SJSA1 (cell line): ENCODE measurements around the gene OTOGL. TPM values are rescaled to one million over a fixed set of nuclear protein-coding genes. Genes with fewer than 3 reads are reported as not detected.
A peak's percentile ranks its signal among the peaks of the same experiment; 100 is the strongest.
"Not testable (repeated sequence)": the region's sequence is repeated elsewhere in the genome, so short reads cannot be mapped to it uniquely, and the experiment has no call there.

Experiments
- DNase-seq, 2 experiments: peaks; one replicate each; pipeline ENCODE4 v3.0.0-alpha.2; 2015 to 2020; ENCODE audit warnings: low spot score in 2 of 2, low read depth in 1 of 2
- H3K27ac ChIP-seq: fragments of 250-450 bp; sonication (Bioruptor Pico); 2 replicates; pipeline ENCODE4 v1.5.1; 2020; ENCODE audit warnings: mild to moderate bottlenecking, moderate library complexity
- H3K27me3 ChIP-seq: fragments of 250-450 bp; sonication (Bioruptor Pico); replicated peaks from 2 replicates; pipeline ENCODE4 v1.5.1; 2020; ENCODE audit warnings: mild to moderate bottlenecking, moderate library complexity
- H3K36me3 ChIP-seq: fragments of 250-450 bp; sonication (Bioruptor Pico); 2 replicates; pipeline ENCODE4 v1.5.1; 2020; ENCODE audit warnings: mild to moderate bottlenecking
- H3K4me1 ChIP-seq: fragments of 250-450 bp; sonication (Bioruptor Pico); replicated peaks from 2 replicates; pipeline ENCODE4 v1.6.1; 2021; ENCODE audit warnings: mild to moderate bottlenecking
- H3K4me3 ChIP-seq: fragments of 250-450 bp; sonication (Bioruptor Pico); 2 replicates; pipeline ENCODE4 v1.5.1; 2020; ENCODE audit warnings: mild to moderate bottlenecking
- H3K9me3 ChIP-seq: fragments of 250-450 bp; sonication (Bioruptor Pico); replicated peaks from 2 replicates; pipeline ENCODE4 v1.5.1; 2020; ENCODE audit warnings: mild to moderate bottlenecking
- total RNA-seq: library from RNA; depleted of rRNA; stranded (reverse); fragments of >200 nt; shearing (Covaris generic); gene quantifications from 2 replicates; pipeline ENCODE4 v1.2.3, GENCODE V29; 2014

Gene OTOGL
- total RNA-seq, 1 experiment from 2014 or later: 0.08 TPM

GRCh38 chr12:80201908-80202307 lies 102.6 kb downstream of the OTOGL start:
- Histone ChIP-seq H3K36me3 (no peaks in the 10 kb centered on the region), H3K27ac (no peak overlapping the region), H3K27me3 (no peaks in the 10 kb centered on the region), H3K4me3 (no peak overlapping the region), H3K4me1 (no peaks in the 10 kb centered on the region), H3K9me3 (no peaks in the 10 kb centered on the region)
- no peak for DNase-seq

GRCh38 chr12:80205960-80206359 lies 106.6 kb downstream of the OTOGL start:
- Histone ChIP-seq H3K4me3 (no peak overlapping the region), H3K36me3 (no peaks in the 10 kb centered on the region), H3K9me3 (no peaks in the 10 kb centered on the region), H3K27ac (no peak overlapping the region), H3K4me1 (no peaks in the 10 kb centered on the region), H3K27me3 (no peaks in the 10 kb centered on the region)
- no peak for DNase-seq

GRCh38 chr12:80208071-80208470 lies 108.7 kb downstream of the OTOGL start:
- H3K27me3 ChIP-seq: no peaks in the 10 kb centered on the region
- no peaks in the 10 kb centered on the region for H3K4me1 ChIP-seq
- H3K9me3 ChIP-seq: no peaks in the 10 kb centered on the region
- no peak for DNase-seq
- H3K36me3 ChIP-seq: no peaks in the 10 kb centered on the region
- H3K27ac ChIP-seq: no peak overlapping the region
- H3K4me3 ChIP-seq: no peak overlapping the region

GRCh38 chr12:80211671-80212070 lies 112.3 kb downstream of the OTOGL start:
- no peak for DNase-seq
- no peaks in the 10 kb centered on the region for H3K9me3 ChIP-seq
- no peak overlapping the region for H3K4me3 ChIP-seq
- H3K27me3 ChIP-seq: no peaks in the 10 kb centered on the region
- no peaks in the 10 kb centered on the region for H3K4me1 ChIP-seq
- H3K27ac ChIP-seq: no peak overlapping the region
- H3K36me3 ChIP-seq: no peaks in the 10 kb centered on the region

- H3K27ac ChIP-seq: no peak overlapping the region
- H3K4me3 ChIP-seq: no peak overlapping the region
- no peaks in the 10 kb centered on the region for H3K36me3 ChIP-seq
- no peaks in the 10 kb centered on the region for H3K9me3 ChIP-seq
- no peak for DNase-seq
- no peaks in the 10 kb centered on the region for H3K27me3 ChIP-seq
- no peaks in the 10 kb centered on the region for H3K4me1 ChIP-seq
Measured at GRCh38 chr12:80212938-80213645, 113.8 kb downstream of the OTOGL start.

- no peaks in the 10 kb centered on the region for H3K36me3 ChIP-seq
- H3K4me3 ChIP-seq: no peak overlapping the region
- DNase-seq: no peak
- H3K27me3 ChIP-seq: no peaks in the 10 kb centered on the region
- no peak overlapping the region for H3K27ac ChIP-seq
- H3K9me3 ChIP-seq: no peaks in the 10 kb centered on the region
- no peaks in the 10 kb centered on the region for H3K4me1 ChIP-seq
Measured at GRCh38 chr12:80213871-80214270, 114.5 kb downstream of the OTOGL start.

GRCh38 chr12:80217011-80217535 lies 117.7 kb downstream of the OTOGL start:
- Histone ChIP-seq H3K27ac (no peak overlapping the region), H3K4me3 (no peak overlapping the region), H3K27me3 (no peaks in the 10 kb centered on the region), H3K36me3 (no peaks in the 10 kb centered on the region), H3K9me3 (no peaks in the 10 kb centered on the region), H3K4me1 (no peaks in the 10 kb centered on the region; the same call in 1 of the 2 replicates)
- no peak for DNase-seq

- not testable (repeated sequence) for H3K4me3 ChIP-seq, H3K27me3 ChIP-seq, H3K36me3 ChIP-seq, H3K27ac ChIP-seq, H3K9me3 ChIP-seq, DNase-seq, H3K4me1 ChIP-seq
Measured at GRCh38 chr12:80218925-80219324, 119.6 kb downstream of the OTOGL start.

- no peak for DNase-seq
- no peak overlapping the region for H3K27ac ChIP-seq
- no peaks in the 10 kb centered on the region for H3K27me3 ChIP-seq
- no peaks in the 10 kb centered on the region; the same call in 1 of the 2 replicates for H3K4me1 ChIP-seq
- H3K36me3 ChIP-seq: no peaks in the 10 kb centered on the region
- H3K9me3 ChIP-seq: no peaks in the 10 kb centered on the region
- no peak overlapping the region for H3K4me3 ChIP-seq
Measured at GRCh38 chr12:80219345-80219744, 120.0 kb downstream of the OTOGL start.

- H3K9me3 ChIP-seq: no peaks in the 10 kb centered on the region
- H3K36me3 ChIP-seq: no peaks in the 10 kb centered on the region
- no peak overlapping the region for H3K27ac ChIP-seq
- no peak overlapping the region for H3K4me3 ChIP-seq
- peaks cover 4% of the 10 kb centered on the region for H3K4me1 ChIP-seq
- DNase-seq: no peak
- H3K27me3 ChIP-seq: no peaks in the 10 kb centered on the region
Measured at GRCh38 chr12:80222261-80222660, 122.9 kb downstream of the OTOGL start.

GRCh38 chr12:80226576-80226975 lies 127.2 kb downstream of the OTOGL start:
- H3K36me3 ChIP-seq: no peaks in the 10 kb centered on the region
- no peaks in the 10 kb centered on the region for H3K9me3 ChIP-seq
- no peak overlapping the region for H3K4me3 ChIP-seq
- peaks cover 4% of the 10 kb centered on the region for H3K4me1 ChIP-seq
- peak in 1 of 2 experiments; percentile 4 for DNase-seq
- no peaks in the 10 kb centered on the region for H3K27me3 ChIP-seq
- no peak overlapping the region for H3K27ac ChIP-seq

GRCh38 chr12:80227904-80228303 lies 128.6 kb downstream of the OTOGL start:
- H3K4me3 ChIP-seq, H3K36me3 ChIP-seq, H3K27me3 ChIP-seq, DNase-seq, H3K27ac ChIP-seq, H3K4me1 ChIP-seq, H3K9me3 ChIP-seq: not testable (repeated sequence)

GRCh38 chr12:80230068-80230467 lies 130.7 kb downstream of the OTOGL start:
- no peak for DNase-seq
- H3K27me3 ChIP-seq: no peaks in the 10 kb centered on the region
- no peak overlapping the region for H3K27ac ChIP-seq
- no peaks in the 10 kb centered on the region for H3K9me3 ChIP-seq
- H3K4me1 ChIP-seq: peaks cover 4% of the 10 kb centered on the region
- H3K36me3 ChIP-seq: no peaks in the 10 kb centered on the region
- H3K4me3 ChIP-seq: no peak overlapping the region

GRCh38 chr12:80232837-80233236 lies 133.5 kb downstream of the OTOGL start:
- Histone ChIP-seq H3K4me3 (no peak overlapping the region), H3K9me3 (no peaks in the 10 kb centered on the region), H3K27ac (no peak overlapping the region), H3K27me3 (no peaks in the 10 kb centered on the region), H3K4me1 (no peaks in the 10 kb centered on the region), H3K36me3 (no peaks in the 10 kb centered on the region)
- no peak for DNase-seq

- Histone ChIP-seq H3K9me3 (no peaks in the 10 kb centered on the region), H3K27me3 (no peaks in the 10 kb centered on the region), H3K4me1 (no peaks in the 10 kb centered on the region), H3K27ac (no peak overlapping the region), H3K4me3 (no peak overlapping the region), H3K36me3 (no peaks in the 10 kb centered on the region)
- DNase-seq: no peak
Measured at GRCh38 chr12:80233926-80234325, 134.6 kb downstream of the OTOGL start.
